ENCODE results near the gene SCML2. TPM values are rescaled to one million over a fixed set of nuclear protein-coding genes. Genes with fewer than 3 reads are reported as not detected.

Gene SCML2
- total RNA-seq, 2 donors from 2014 or later: 1.1 to 2.3 TPM

DNA sequence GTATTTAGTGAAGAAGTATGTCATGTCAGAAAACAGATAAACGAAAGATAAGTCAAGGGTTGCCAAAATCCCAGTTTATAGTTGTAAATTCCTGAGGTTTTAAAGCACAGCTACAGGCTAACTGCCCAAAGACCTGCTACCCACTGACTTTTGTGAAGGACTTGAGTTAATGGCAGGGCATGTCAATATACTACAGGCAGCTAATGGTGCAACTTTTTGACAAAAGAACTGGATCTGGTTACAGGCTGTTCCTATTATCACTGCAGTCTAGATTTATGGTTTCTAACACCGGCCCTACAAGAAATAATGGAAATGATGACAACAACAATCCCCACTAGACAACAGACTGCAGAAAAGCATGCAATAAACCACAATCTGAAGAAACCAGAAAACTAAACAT lies 6.4 kb downstream of the SCML2 start:
- TF ChIP-seq, protein P1, sequence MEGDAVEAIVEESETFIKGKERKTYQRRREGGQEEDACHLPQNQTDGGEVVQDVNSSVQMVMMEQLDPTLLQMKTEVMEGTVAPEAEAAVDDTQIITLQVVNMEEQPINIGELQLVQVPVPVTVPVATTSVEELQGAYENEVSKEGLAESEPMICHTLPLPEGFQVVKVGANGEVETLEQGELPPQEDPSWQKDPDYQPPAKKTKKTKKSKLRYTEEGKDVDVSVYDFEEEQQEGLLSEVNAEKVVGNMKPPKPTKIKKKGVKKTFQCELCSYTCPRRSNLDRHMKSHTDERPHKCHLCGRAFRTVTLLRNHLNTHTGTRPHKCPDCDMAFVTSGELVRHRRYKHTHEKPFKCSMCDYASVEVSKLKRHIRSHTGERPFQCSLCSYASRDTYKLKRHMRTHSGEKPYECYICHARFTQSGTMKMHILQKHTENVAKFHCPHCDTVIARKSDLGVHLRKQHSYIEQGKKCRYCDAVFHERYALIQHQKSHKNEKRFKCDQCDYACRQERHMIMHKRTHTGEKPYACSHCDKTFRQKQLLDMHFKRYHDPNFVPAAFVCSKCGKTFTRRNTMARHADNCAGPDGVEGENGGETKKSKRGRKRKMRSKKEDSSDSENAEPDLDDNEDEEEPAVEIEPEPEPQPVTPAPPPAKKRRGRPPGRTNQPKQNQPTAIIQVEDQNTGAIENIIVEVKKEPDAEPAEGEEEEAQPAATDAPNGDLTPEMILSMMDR (IDR thresholded peaks at IDR 0.05): no peak
- Histone ChIP-seq H3K27me3 (no peaks in the 10 kb centered on the region), H3K9me3 (no peaks in the 10 kb centered on the region), H3K4me3 (no peak overlapping the region), H3K36me3 (no peaks in the 10 kb centered on the region), H3K27ac (no peak overlapping the region), H3K4me1 (no peaks in the 10 kb centered on the region)
- no peak for DNase-seq (ENCODE audit: low spot score)

DNA sequence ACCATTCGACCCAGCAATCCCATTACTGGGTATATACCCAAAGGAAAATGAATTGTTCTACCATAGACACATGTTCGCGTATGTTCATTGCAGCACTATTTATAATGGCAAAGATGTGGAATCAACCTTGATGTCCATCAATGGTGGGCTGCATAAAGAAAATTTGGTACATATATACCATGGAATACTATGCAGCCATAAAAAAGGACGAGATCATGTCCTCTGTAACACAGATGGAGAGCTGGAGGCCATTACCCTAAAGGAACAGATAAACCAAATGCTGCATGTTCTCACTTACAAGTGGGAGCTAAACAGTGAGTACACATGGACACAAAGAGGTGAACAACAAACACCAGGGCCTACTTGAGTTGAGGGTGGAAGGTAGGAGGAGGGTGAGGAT lies 45.1 kb downstream of the SCML2 start:
- TF ChIP-seq, protein P1 (IDR thresholded peaks at IDR 0.05): no peak
- Histone ChIP-seq H3K9me3 (no peaks in the 10 kb centered on the region), H3K27me3 (no peaks in the 10 kb centered on the region), H3K4me3 (no peak overlapping the region), H3K4me1 (no peaks in the 10 kb centered on the region), H3K27ac (no peak overlapping the region), H3K36me3 (no peaks in the 10 kb centered on the region)
- no peak for DNase-seq (ENCODE audit: low spot score)

DNA sequence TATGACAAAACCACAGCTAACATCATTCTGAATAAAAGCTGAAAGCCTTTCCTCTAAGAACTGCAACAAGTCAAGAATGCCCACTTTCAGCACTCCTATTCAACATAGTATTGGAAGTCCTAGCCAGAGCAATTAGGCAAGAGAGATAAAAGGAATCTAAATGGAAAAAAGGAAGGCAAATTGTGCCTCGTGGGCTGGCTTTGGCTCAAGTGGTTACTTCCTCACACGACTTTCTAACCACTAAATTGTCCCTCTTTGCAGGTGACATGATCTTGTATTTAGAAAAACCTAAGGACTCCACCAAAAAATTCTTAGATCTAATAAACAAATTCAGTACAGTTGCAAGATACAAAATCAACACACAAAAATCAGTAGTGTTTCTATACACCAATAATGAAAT lies 57.2 kb downstream of the SCML2 start:
- TF ChIP-seq, protein P1 (IDR thresholded peaks at IDR 0.05): no peak
- H3K4me1 ChIP-seq: no peaks in the 10 kb centered on the region
- H3K36me3 ChIP-seq: no peaks in the 10 kb centered on the region
- no peaks in the 10 kb centered on the region for H3K9me3 ChIP-seq
- no peak overlapping the region for H3K27ac ChIP-seq
- H3K4me3 ChIP-seq: no peak overlapping the region
- no peaks in the 10 kb centered on the region for H3K27me3 ChIP-seq
- DNase-seq (ENCODE audit: low spot score): no peak

DNA sequence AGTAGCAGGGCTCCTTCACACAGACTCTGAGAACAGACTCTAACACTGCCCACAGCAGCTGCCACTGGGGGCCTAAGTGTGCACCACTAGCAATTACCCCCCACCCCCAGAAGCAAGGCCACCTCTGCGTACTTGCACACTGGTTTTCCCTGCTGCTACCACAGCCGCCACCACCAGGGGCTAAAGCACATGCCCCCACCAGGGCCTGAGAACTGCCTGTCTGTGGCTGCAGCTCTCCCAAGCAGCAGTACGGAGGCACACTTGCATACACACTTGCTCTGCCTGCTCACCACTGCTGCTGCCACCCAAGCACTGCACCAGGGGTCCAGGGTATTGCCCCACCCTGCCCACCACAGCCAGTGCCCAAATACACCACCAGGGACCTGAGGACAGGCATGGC lies 59.6 kb downstream of the SCML2 start:
- Histone ChIP-seq H3K9me3 (no peaks in the 10 kb centered on the region), H3K4me3 (no peak overlapping the region), H3K4me1 (no peaks in the 10 kb centered on the region), H3K36me3 (no peaks in the 10 kb centered on the region), H3K27ac (no peak overlapping the region), H3K27me3 (no peaks in the 10 kb centered on the region)
- TF ChIP-seq, protein P1 (IDR thresholded peaks at IDR 0.05): no peak
- no peak for DNase-seq (ENCODE audit: low spot score)

GRCh38 chrX:18291006-18291545 lies 63.4 kb downstream of the SCML2 start:
- no peak overlapping the region for H3K27ac ChIP-seq
- no peak for DNase-seq (ENCODE audit: low spot score)
- no peaks in the 10 kb centered on the region for H3K4me1 ChIP-seq
- H3K36me3 ChIP-seq: no peaks in the 10 kb centered on the region
- TF ChIP-seq, protein P1 (IDR thresholded peaks at IDR 0.05): no peak
- H3K4me3 ChIP-seq: no peak overlapping the region
- H3K9me3 ChIP-seq: no peaks in the 10 kb centered on the region
- no peaks in the 10 kb centered on the region for H3K27me3 ChIP-seq

DNA sequence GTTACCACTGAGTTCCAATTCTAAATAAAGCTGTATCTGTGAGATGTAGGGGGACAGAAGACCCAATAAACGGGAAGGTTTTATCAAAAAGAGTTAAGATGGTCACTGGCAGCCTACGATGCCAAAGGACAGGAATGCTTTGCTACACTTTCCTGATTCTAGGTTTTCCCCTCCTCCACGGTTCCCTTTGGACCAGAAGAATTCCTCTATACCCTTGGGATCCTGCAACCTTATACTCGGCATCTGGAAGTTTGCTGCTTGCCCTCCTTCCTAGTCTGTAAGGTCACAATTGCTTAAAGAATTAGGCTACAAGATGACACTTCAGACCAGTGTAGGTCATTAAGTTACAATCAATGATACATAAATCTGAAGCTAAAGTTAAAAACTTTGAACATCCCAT lies 64.3 kb downstream of the SCML2 start:
- DNase-seq (ENCODE audit: low spot score): no peak
- Histone ChIP-seq H3K4me3 (no peak overlapping the region), H3K36me3 (no peaks in the 10 kb centered on the region), H3K27ac (no peak overlapping the region), H3K4me1 (no peaks in the 10 kb centered on the region), H3K9me3 (no peaks in the 10 kb centered on the region), H3K27me3 (no peaks in the 10 kb centered on the region)
- TF ChIP-seq, protein P1 (IDR thresholded peaks at IDR 0.05): no peak

Data from right atrium auricular region (tissue), 2 donors.